OCI-LY3 (cell line): ENCODE measurements around the gene RNF128.
A peak's percentile ranks its signal among the peaks of the same experiment; 100 is the strongest.
"Not testable (repeated sequence)": the region's sequence is repeated elsewhere in the genome, so short reads cannot be mapped to it uniquely, and the experiment has no call there.

ENCODE experiments used
- H2AFZ ChIP-seq: fragments of 200-600, 300-600 bp; shearing (Covaris generic); 2 replicates; pipeline ENCODE4 v1.6.0; 2014; ENCODE audit warnings: antibody characterized with exemption, low read depth, low read length
- H3K27ac ChIP-seq: fragments of 200-600, 300-600 bp; sonication (generic); 2 replicates; pipeline ENCODE4 v1.5.1; 2014; ENCODE audit warnings: mild to moderate bottlenecking, low read length, moderate library complexity, mixed read lengths
- H3K27me3 ChIP-seq: fragments of 200-600, 300-600 bp; sonication (generic); 2 replicates; pipeline ENCODE4 v1.6.1; 2014; ENCODE audit warnings: low read depth, low read length, mixed read lengths
- H3K36me3 ChIP-seq: fragments of 200-600, 300-600 bp; sonication (generic); replicated peaks from 2 replicates; pipeline ENCODE3; 2014; ENCODE audit warnings: low read depth, low read length, mixed read lengths
- H3K4me1 ChIP-seq: fragments of 300-600, 200-600 bp; sonication (generic); 2 replicates; pipeline ENCODE4 v1.6.1; 2014; ENCODE audit warnings: low read length, mixed read lengths
- H3K4me2 ChIP-seq: fragments of 200-600, 300-600 bp; sonication (generic); 2 replicates; pipeline ENCODE4 v1.6.1; 2014; ENCODE audit warnings: low read length, mixed read lengths
- H3K4me3 ChIP-seq: fragments of 300-600, 200-600 bp; sonication (generic); 2 replicates; pipeline ENCODE4 v1.5.1; 2014; ENCODE audit warnings: antibody characterized with exemption, mild to moderate bottlenecking, low read length, moderate library complexity
- H3K79me2 ChIP-seq: fragments of 300-600, 200-600 bp; shearing (Covaris generic); 2 replicates; pipeline ENCODE4 v1.6.1; 2014; ENCODE audit warnings: mild to moderate bottlenecking, low read length, mixed read lengths
- H3K9ac ChIP-seq: fragments of 300-600, 200-600 bp; shearing (Covaris generic); 2 replicates; pipeline ENCODE4 v1.6.0; 2014; ENCODE audit warnings: mild to moderate bottlenecking, low read length, moderate library complexity
- H3K9me3 ChIP-seq: fragments of 200-600, 300-600 bp; shearing (Covaris generic); 2 replicates; pipeline ENCODE4 v1.6.1; 2014; ENCODE audit warnings: low read length, mixed read lengths; ENCODE audit not compliant: insufficient read depth
- H4K20me1 ChIP-seq: fragments of 200-600, 300-600 bp; sonication (generic); 2 replicates; pipeline ENCODE4 v1.6.1; 2016; ENCODE audit warnings: low read length, mixed read lengths; ENCODE audit not compliant: insufficient read depth
- EZH2phosphoT487 ChIP-seq: fragments of 200-600 bp; shearing (Covaris generic); IDR thresholded peaks from 2 replicates; pipeline ENCODE4 v1.6.1; 2018; ENCODE audit warnings: antibody characterized with exemption, mixed run types, low read depth
- TF ChIP-seq, protein P1 (sequence below): fragments of 200-600, 300-600 bp; sonication (generic); IDR thresholded peaks from 2 replicates; pipeline ENCODE4 v1.5.1; 2014; ENCODE audit warnings: antibody characterized with exemption, low read length, low read depth

Gene RNF128

GRCh38 chrX:106752101-106752678 lies 25.7 kb downstream of the RNF128 start:
- Histone ChIP-seq H3K9me3 (no peaks in the 10 kb centered on the region), H2AFZ (no peak overlapping the region), H3K27ac (no peak overlapping the region), H4K20me1 (no peaks in the 10 kb centered on the region), H3K4me1 (no peaks in the 10 kb centered on the region), H3K27me3 (no peaks in the 10 kb centered on the region), H3K9ac (no peak overlapping the region), H3K4me2 (no peak overlapping the region), H3K79me2 (no peaks in the 10 kb centered on the region), H3K36me3 (no peaks in the 10 kb centered on the region), H3K4me3 (no peak overlapping the region)
- TF ChIP-seq, protein P1, sequence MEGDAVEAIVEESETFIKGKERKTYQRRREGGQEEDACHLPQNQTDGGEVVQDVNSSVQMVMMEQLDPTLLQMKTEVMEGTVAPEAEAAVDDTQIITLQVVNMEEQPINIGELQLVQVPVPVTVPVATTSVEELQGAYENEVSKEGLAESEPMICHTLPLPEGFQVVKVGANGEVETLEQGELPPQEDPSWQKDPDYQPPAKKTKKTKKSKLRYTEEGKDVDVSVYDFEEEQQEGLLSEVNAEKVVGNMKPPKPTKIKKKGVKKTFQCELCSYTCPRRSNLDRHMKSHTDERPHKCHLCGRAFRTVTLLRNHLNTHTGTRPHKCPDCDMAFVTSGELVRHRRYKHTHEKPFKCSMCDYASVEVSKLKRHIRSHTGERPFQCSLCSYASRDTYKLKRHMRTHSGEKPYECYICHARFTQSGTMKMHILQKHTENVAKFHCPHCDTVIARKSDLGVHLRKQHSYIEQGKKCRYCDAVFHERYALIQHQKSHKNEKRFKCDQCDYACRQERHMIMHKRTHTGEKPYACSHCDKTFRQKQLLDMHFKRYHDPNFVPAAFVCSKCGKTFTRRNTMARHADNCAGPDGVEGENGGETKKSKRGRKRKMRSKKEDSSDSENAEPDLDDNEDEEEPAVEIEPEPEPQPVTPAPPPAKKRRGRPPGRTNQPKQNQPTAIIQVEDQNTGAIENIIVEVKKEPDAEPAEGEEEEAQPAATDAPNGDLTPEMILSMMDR = peak; percentile 43
- TF ChIP-seq EZH2phosphoT487 = no peak

DNA sequence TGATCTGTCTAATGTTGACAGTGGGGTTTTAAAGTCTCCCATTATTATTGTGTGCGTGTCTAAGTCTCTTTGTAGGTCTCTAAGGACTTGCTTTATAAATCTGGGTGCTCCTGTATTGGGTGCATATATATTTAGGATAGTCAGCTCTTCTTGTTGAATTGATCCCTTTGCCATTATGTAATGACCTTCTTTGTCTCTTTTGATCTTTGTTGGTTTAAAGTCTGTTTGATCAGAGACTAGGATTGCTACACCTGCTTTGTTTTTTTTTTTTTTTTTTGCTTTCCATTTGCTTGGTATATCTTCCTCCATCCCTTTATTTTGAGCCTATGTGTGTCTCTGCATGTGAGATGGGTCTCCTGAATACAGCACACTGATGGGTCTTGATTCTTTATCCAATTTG lies 42.8 kb downstream of the RNF128 start:
- not testable (repeated sequence) for H3K36me3 ChIP-seq, H3K27ac ChIP-seq, H3K4me3 ChIP-seq, H3K9me3 ChIP-seq, H2AFZ ChIP-seq, H3K79me2 ChIP-seq, H3K9ac ChIP-seq, H3K4me2 ChIP-seq, H3K27me3 ChIP-seq, H3K4me1 ChIP-seq, H4K20me1 ChIP-seq

DNA sequence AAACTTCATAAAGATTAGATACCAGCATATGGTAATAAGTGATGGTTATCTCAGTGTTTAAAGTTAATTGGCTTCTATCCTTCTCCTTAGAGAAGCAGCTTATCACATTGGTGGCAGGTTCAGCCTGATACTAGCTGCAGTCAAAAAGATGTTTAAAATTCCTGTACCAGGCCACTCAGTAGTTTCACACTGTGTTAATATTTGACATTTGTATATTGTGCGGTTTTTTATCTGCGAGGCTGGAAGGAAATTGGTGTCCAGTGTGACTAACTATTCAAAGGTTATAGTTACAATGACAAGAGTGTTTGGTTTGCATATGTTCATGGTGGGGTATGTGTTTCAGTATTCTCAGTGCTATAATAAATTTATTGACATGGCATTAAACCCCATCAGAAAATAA lies 48.5 kb downstream of the RNF128 start:
- H3K36me3 ChIP-seq = no peaks in the 10 kb centered on the region
- H3K4me3 ChIP-seq = no peak overlapping the region
- no peaks in the 10 kb centered on the region for H3K79me2 ChIP-seq
- no peaks in the 10 kb centered on the region for H4K20me1 ChIP-seq
- no peak overlapping the region for H3K9ac ChIP-seq
- H3K9me3 ChIP-seq = no peaks in the 10 kb centered on the region
- H3K4me1 ChIP-seq = no peaks in the 10 kb centered on the region
- no peak overlapping the region for H2AFZ ChIP-seq
- H3K27ac ChIP-seq = no peak overlapping the region
- TF ChIP-seq EZH2phosphoT487 = no peak
- TF ChIP-seq, protein P1 = no peak
- no peaks in the 10 kb centered on the region for H3K27me3 ChIP-seq
- H3K4me2 ChIP-seq = no peak overlapping the region

DNA sequence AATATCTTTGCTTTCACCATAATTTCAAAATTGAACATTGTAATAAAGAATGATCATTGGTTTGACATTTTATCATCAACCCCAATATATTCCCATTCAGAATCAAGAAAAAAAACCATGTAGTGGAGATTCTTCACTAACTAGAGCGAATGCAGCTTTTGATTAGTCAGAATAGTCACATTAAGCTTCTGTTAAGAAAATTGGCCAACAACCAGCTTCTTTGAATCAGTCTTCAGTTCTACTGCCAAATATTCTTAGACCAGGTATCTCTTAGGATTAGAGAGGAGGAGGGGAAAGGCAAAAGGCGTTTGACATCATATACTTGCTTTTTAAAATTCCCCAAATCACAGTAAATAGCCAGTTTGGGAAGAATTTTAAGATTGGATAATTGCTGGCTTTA lies 53.8 kb downstream of the RNF128 start:
- TF ChIP-seq, protein P1 = no peak
- TF ChIP-seq EZH2phosphoT487 = no peak
- no peak overlapping the region for H3K4me2 ChIP-seq
- H4K20me1 ChIP-seq = no peaks in the 10 kb centered on the region
- H3K9me3 ChIP-seq = no peaks in the 10 kb centered on the region
- no peak overlapping the region for H3K27ac ChIP-seq
- no peak overlapping the region for H3K4me3 ChIP-seq
- no peak overlapping the region for H2AFZ ChIP-seq
- no peaks in the 10 kb centered on the region for H3K27me3 ChIP-seq
- H3K4me1 ChIP-seq = no peaks in the 10 kb centered on the region
- H3K79me2 ChIP-seq = no peaks in the 10 kb centered on the region
- H3K36me3 ChIP-seq = no peaks in the 10 kb centered on the region
- no peak overlapping the region for H3K9ac ChIP-seq
